GM19351 (cell line): ENCODE results near the gene WDR53.
"Not testable (repeated sequence)": the region's sequence is repeated elsewhere in the genome, so short reads cannot be mapped to it uniquely, and the experiment has no call there.

ENCODE experiments used
- ATAC-seq: cut with Tn5 transposase; IDR thresholded peaks from one replicate; pipeline ENCODE4 v1.9.1; 2021; ENCODE audit warnings: mild to moderate bottlenecking, moderate library complexity; ENCODE audit not compliant: unreplicated experiment

WDR53 gene

GRCh38 chr3:196559826-196560225 lies 8.5 kb downstream of the WDR53 start:
- no peak for ATAC-seq

GRCh38 chr3:196558476-196558875 lies 9.9 kb downstream of the WDR53 start:
- no peak for ATAC-seq

- ATAC-seq = no peak
These were observed 11.1 kb downstream of the WDR53 start for GRCh38 chr3:196557236-196557635.

GRCh38 chr3:196555295-196555694 lies 13.1 kb downstream of the WDR53 start:
- ATAC-seq = no peak

GRCh38 chr3:196554205-196554604 lies 14.1 kb downstream of the WDR53 start:
- no peak for ATAC-seq

GRCh38 chr3:196553551-196553950 lies 14.8 kb downstream of the WDR53 start:
- ATAC-seq = no peak

GRCh38 chr3:196552253-196552652 lies 16.1 kb downstream of the WDR53 start:
- ATAC-seq = no peak

- not testable (repeated sequence) for ATAC-seq
These were observed 18.2 kb downstream of the WDR53 start for GRCh38 chr3:196550172-196550571.

- not testable (repeated sequence) for ATAC-seq
These were observed 19.0 kb downstream of the WDR53 start for GRCh38 chr3:196549312-196549711.

GRCh38 chr3:196547067-196547466 lies 21.3 kb downstream of the WDR53 start:
- no peak for ATAC-seq

- no peak for ATAC-seq
These were observed 21.8 kb downstream of the WDR53 start for GRCh38 chr3:196546537-196546936.

GRCh38 chr3:196544491-196544992 lies 23.8 kb downstream of the WDR53 start:
- ATAC-seq = no peak

GRCh38 chr3:196541684-196542445 lies 26.5 kb downstream of the WDR53 start:
- ATAC-seq = no peak

- no peak for ATAC-seq
These were observed 30.9 kb downstream of the WDR53 start for GRCh38 chr3:196537319-196537984.

GRCh38 chr3:196533260-196533681 lies 35.1 kb downstream of the WDR53 start:
- ATAC-seq = no peak

- no peak for ATAC-seq
These were observed 36.9 kb downstream of the WDR53 start for GRCh38 chr3:196531418-196531817.

GRCh38 chr3:196528639-196529233 lies 39.6 kb downstream of the WDR53 start:
- peak; percentile 68 for ATAC-seq

GRCh38 chr3:196525141-196525540 lies 43.2 kb downstream of the WDR53 start:
- no peak for ATAC-seq

GRCh38 chr3:196524527-196524926 lies 43.8 kb downstream of the WDR53 start:
- no peak for ATAC-seq

- no peak for ATAC-seq
These were observed 44.5 kb downstream of the WDR53 start for GRCh38 chr3:196523841-196524240.

- not testable (repeated sequence) for ATAC-seq
These were observed 47.1 kb downstream of the WDR53 start for GRCh38 chr3:196521291-196521690.

- no peak for ATAC-seq
These were observed 48.7 kb downstream of the WDR53 start for GRCh38 chr3:196519718-196520082.
